Measurements from ENCODE around the gene EIPR1.

Gene EIPR1

GRCh38 chr2:3307901-3308300 is 69.7 kb downstream of the EIPR1 start:
- no peaks in the 10 kb centered on the region for H3K27me3 ChIP-seq (ENCODE audit: control insufficient read depth, insufficient read depth, low read length, poor library complexity, severe bottlenecking)
- no peaks in the 10 kb centered on the region for H3K36me3 ChIP-seq (ENCODE audit: control insufficient read depth, insufficient read depth, low read length)
- H3K9me3 ChIP-seq (ENCODE audit: control insufficient read depth, low read length) = no peaks in the 10 kb centered on the region
- WGBS, 2 experiments = 88 to 89% methylated on average over 9 of the region's 9 CpGs
- H3K27ac ChIP-seq (ENCODE audit: insufficient read depth, low read depth, low read length, poor library complexity, severe bottlenecking) = no peak overlapping the region
- H3K4me1 ChIP-seq (ENCODE audit: control insufficient read depth, insufficient read depth, low read length) = peaks cover 5% of the 10 kb centered on the region
- H3K4me3 ChIP-seq (ENCODE audit: insufficient read depth, low read depth, low read length) = no peak overlapping the region

GRCh38 chr2:3307236-3307635 is 70.4 kb downstream of the EIPR1 start:
- Histone ChIP-seq H3K9me3 (ENCODE audit: control insufficient read depth, low read length) (no peaks in the 10 kb centered on the region), H3K27me3 (ENCODE audit: control insufficient read depth, insufficient read depth, low read length, poor library complexity, severe bottlenecking) (no peaks in the 10 kb centered on the region), H3K4me1 (ENCODE audit: control insufficient read depth, insufficient read depth, low read length) (peaks cover 12% of the 10 kb centered on the region), H3K36me3 (ENCODE audit: control insufficient read depth, insufficient read depth, low read length) (no peaks in the 10 kb centered on the region), H3K27ac (ENCODE audit: insufficient read depth, low read depth, low read length, poor library complexity, severe bottlenecking) (no peak overlapping the region), H3K4me3 (ENCODE audit: insufficient read depth, low read depth, low read length) (no peak overlapping the region)
- WGBS, 2 experiments = 96 to 97% methylated on average over 9 of the region's 9 CpGs

- Histone ChIP-seq H3K36me3 (ENCODE audit: control insufficient read depth, insufficient read depth, low read length) (no peaks in the 10 kb centered on the region), H3K27ac (ENCODE audit: insufficient read depth, low read depth, low read length, poor library complexity, severe bottlenecking) (no peak overlapping the region), H3K9me3 (ENCODE audit: control insufficient read depth, low read length) (no peaks in the 10 kb centered on the region), H3K27me3 (ENCODE audit: control insufficient read depth, insufficient read depth, low read length, poor library complexity, severe bottlenecking) (no peaks in the 10 kb centered on the region), H3K4me3 (ENCODE audit: insufficient read depth, low read depth, low read length) (no peak overlapping the region), H3K4me1 (ENCODE audit: control insufficient read depth, insufficient read depth, low read length) (peaks cover 16% of the 10 kb centered on the region)
- WGBS, 2 experiments = 92% methylated on average over 11 to 12 of the region's 12 CpGs
Measured at GRCh38 chr2:3305952-3306351, 71.7 kb downstream of the EIPR1 start.

- no peaks in the 10 kb centered on the region for H3K36me3 ChIP-seq (ENCODE audit: control insufficient read depth, insufficient read depth, low read length)
- H3K27ac ChIP-seq (ENCODE audit: insufficient read depth, low read depth, low read length, poor library complexity, severe bottlenecking) = no peak overlapping the region
- no peak overlapping the region for H3K4me3 ChIP-seq (ENCODE audit: insufficient read depth, low read depth, low read length)
- no peaks in the 10 kb centered on the region for H3K27me3 ChIP-seq (ENCODE audit: control insufficient read depth, insufficient read depth, low read length, poor library complexity, severe bottlenecking)
- 90 to 91% methylated on average over 9 of the region's 9 CpGs for WGBS, 2 experiments
- peaks cover 16% of the 10 kb centered on the region for H3K4me1 ChIP-seq (ENCODE audit: control insufficient read depth, insufficient read depth, low read length)
- no peaks in the 10 kb centered on the region for H3K9me3 ChIP-seq (ENCODE audit: control insufficient read depth, low read length)
Measured at GRCh38 chr2:3305431-3305830, 72.2 kb downstream of the EIPR1 start.

GRCh38 chr2:3303583-3304406 is 73.8 kb downstream of the EIPR1 start:
- 39 to 40% methylated on average over 34 of the region's 34 CpGs for WGBS, 2 experiments
- Histone ChIP-seq H3K4me3 (ENCODE audit: insufficient read depth, low read depth, low read length) (no peak overlapping the region), H3K4me1 (ENCODE audit: control insufficient read depth, insufficient read depth, low read length) (peaks cover 20% of the 10 kb centered on the region), H3K27ac (ENCODE audit: insufficient read depth, low read depth, low read length, poor library complexity, severe bottlenecking) (no peak overlapping the region), H3K27me3 (ENCODE audit: control insufficient read depth, insufficient read depth, low read length, poor library complexity, severe bottlenecking) (no peaks in the 10 kb centered on the region), H3K36me3 (ENCODE audit: control insufficient read depth, insufficient read depth, low read length) (no peaks in the 10 kb centered on the region), H3K9me3 (ENCODE audit: control insufficient read depth, low read length) (no peaks in the 10 kb centered on the region)

GRCh38 chr2:3302751-3303582 is 74.7 kb downstream of the EIPR1 start:
- no peaks in the 10 kb centered on the region for H3K36me3 ChIP-seq (ENCODE audit: control insufficient read depth, insufficient read depth, low read length)
- no peaks in the 10 kb centered on the region for H3K27me3 ChIP-seq (ENCODE audit: control insufficient read depth, insufficient read depth, low read length, poor library complexity, severe bottlenecking)
- no peak overlapping the region for H3K27ac ChIP-seq (ENCODE audit: insufficient read depth, low read depth, low read length, poor library complexity, severe bottlenecking)
- H3K4me1 ChIP-seq (ENCODE audit: control insufficient read depth, insufficient read depth, low read length) = peaks cover 25% of the 10 kb centered on the region
- H3K9me3 ChIP-seq (ENCODE audit: control insufficient read depth, low read length) = no peaks in the 10 kb centered on the region
- 65 to 66% methylated on average over 25 of the region's 25 CpGs for WGBS, 2 experiments
- H3K4me3 ChIP-seq (ENCODE audit: insufficient read depth, low read depth, low read length) = no peak overlapping the region

GRCh38 chr2:3302421-3302750 is 75.2 kb downstream of the EIPR1 start:
- WGBS, 2 experiments = 90 to 96% methylated on average over 10 of the region's 10 CpGs
- H3K4me1 ChIP-seq (ENCODE audit: control insufficient read depth, insufficient read depth, low read length) = peaks cover 29% of the 10 kb centered on the region
- H3K4me3 ChIP-seq (ENCODE audit: insufficient read depth, low read depth, low read length) = no peak overlapping the region
- no peaks in the 10 kb centered on the region for H3K27me3 ChIP-seq (ENCODE audit: control insufficient read depth, insufficient read depth, low read length, poor library complexity, severe bottlenecking)
- H3K36me3 ChIP-seq (ENCODE audit: control insufficient read depth, insufficient read depth, low read length) = no peaks in the 10 kb centered on the region
- no peaks in the 10 kb centered on the region for H3K9me3 ChIP-seq (ENCODE audit: control insufficient read depth, low read length)
- H3K27ac ChIP-seq (ENCODE audit: insufficient read depth, low read depth, low read length, poor library complexity, severe bottlenecking) = no peak overlapping the region

- Histone ChIP-seq H3K27me3 (ENCODE audit: control insufficient read depth, insufficient read depth, low read length, poor library complexity, severe bottlenecking) (no peaks in the 10 kb centered on the region), H3K4me1 (ENCODE audit: control insufficient read depth, insufficient read depth, low read length) (peaks cover 29% of the 10 kb centered on the region), H3K9me3 (ENCODE audit: control insufficient read depth, low read length) (no peaks in the 10 kb centered on the region), H3K36me3 (ENCODE audit: control insufficient read depth, insufficient read depth, low read length) (no peaks in the 10 kb centered on the region), H3K27ac (ENCODE audit: insufficient read depth, low read depth, low read length, poor library complexity, severe bottlenecking) (no peak overlapping the region), H3K4me3 (ENCODE audit: insufficient read depth, low read depth, low read length) (no peak overlapping the region)
- WGBS, 2 experiments = 91 to 92% methylated on average over 6 of the region's 6 CpGs
Measured at GRCh38 chr2:3301001-3301400, 76.6 kb downstream of the EIPR1 start.

- Histone ChIP-seq H3K9me3 (ENCODE audit: control insufficient read depth, low read length) (no peaks in the 10 kb centered on the region), H3K36me3 (ENCODE audit: control insufficient read depth, insufficient read depth, low read length) (no peaks in the 10 kb centered on the region), H3K4me1 (ENCODE audit: control insufficient read depth, insufficient read depth, low read length) (peaks cover 29% of the 10 kb centered on the region), H3K27me3 (ENCODE audit: control insufficient read depth, insufficient read depth, low read length, poor library complexity, severe bottlenecking) (no peaks in the 10 kb centered on the region), H3K27ac (ENCODE audit: insufficient read depth, low read depth, low read length, poor library complexity, severe bottlenecking) (no peak overlapping the region), H3K4me3 (ENCODE audit: insufficient read depth, low read depth, low read length) (no peak overlapping the region)
- WGBS, 2 experiments = 91 to 95% methylated on average over 14 of the region's 14 CpGs
Measured at GRCh38 chr2:3300224-3300995, 77.2 kb downstream of the EIPR1 start.

GRCh38 chr2:3299703-3300102 is 77.9 kb downstream of the EIPR1 start:
- no peaks in the 10 kb centered on the region for H3K27me3 ChIP-seq (ENCODE audit: control insufficient read depth, insufficient read depth, low read length, poor library complexity, severe bottlenecking)
- no peak overlapping the region for H3K27ac ChIP-seq (ENCODE audit: insufficient read depth, low read depth, low read length, poor library complexity, severe bottlenecking)
- H3K36me3 ChIP-seq (ENCODE audit: control insufficient read depth, insufficient read depth, low read length) = no peaks in the 10 kb centered on the region
- 92 to 93% methylated on average over 7 of the region's 7 CpGs for WGBS, 2 experiments
- H3K4me1 ChIP-seq (ENCODE audit: control insufficient read depth, insufficient read depth, low read length) = peaks cover 29% of the 10 kb centered on the region
- H3K9me3 ChIP-seq (ENCODE audit: control insufficient read depth, low read length) = no peaks in the 10 kb centered on the region
- no peak overlapping the region for H3K4me3 ChIP-seq (ENCODE audit: insufficient read depth, low read depth, low read length)

Measured in ectodermal cell (in vitro differentiated cells).